Measurements from ENCODE around the gene AP1S1. TPM values are rescaled to one million over a fixed set of nuclear protein-coding genes. Genes with fewer than 3 reads are reported as not detected.

Gene AP1S1
- total RNA-seq, 2 donors from 2014 or later = 11.9 to 33.0 TPM

DNA sequence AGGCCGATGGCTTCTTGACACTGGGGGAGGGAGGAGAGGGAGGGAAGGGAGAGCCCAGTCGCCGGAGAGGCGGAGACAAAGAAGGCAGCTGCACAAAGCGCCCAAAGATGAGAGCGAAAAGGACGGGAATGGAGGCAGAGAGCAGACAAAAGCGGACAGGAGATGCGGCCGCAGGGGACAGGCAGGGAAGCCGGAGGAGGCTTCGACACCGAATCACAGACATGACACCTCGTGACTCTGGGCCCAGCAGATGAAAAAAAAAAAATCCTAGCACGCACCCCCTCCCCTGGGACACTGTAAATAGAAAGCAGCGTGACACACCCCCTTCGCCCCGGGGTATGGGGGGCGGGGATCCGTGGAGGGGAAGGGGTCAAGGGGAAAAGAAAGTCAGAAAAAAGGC is 24.8 kb downstream of the AP1S1 start:
- H3K27me3 ChIP-seq (replicated peaks; ENCODE audit: insufficient read depth) = peaks cover 19% of the 10 kb centered on the region
- ATAC-seq (ENCODE audit: insufficient number of reproducible peaks, low FRiP score, low read depth) (no peak), DNase-seq (ENCODE audit: low spot score) (no peak)
- TF ChIP-seq, protein P1, sequence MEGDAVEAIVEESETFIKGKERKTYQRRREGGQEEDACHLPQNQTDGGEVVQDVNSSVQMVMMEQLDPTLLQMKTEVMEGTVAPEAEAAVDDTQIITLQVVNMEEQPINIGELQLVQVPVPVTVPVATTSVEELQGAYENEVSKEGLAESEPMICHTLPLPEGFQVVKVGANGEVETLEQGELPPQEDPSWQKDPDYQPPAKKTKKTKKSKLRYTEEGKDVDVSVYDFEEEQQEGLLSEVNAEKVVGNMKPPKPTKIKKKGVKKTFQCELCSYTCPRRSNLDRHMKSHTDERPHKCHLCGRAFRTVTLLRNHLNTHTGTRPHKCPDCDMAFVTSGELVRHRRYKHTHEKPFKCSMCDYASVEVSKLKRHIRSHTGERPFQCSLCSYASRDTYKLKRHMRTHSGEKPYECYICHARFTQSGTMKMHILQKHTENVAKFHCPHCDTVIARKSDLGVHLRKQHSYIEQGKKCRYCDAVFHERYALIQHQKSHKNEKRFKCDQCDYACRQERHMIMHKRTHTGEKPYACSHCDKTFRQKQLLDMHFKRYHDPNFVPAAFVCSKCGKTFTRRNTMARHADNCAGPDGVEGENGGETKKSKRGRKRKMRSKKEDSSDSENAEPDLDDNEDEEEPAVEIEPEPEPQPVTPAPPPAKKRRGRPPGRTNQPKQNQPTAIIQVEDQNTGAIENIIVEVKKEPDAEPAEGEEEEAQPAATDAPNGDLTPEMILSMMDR (IDR thresholded peaks at IDR 0.05) = no peak
- peaks cover 0 to 13% of the 10 kb centered on the region in 2 donors for H3K4me1 ChIP-seq (ENCODE audit: control insufficient read depth in 1 of 2, low read depth in 2 of 2)
- H3K27ac ChIP-seq = no peak overlapping the region
- no peak overlapping the region for H3K4me3 ChIP-seq
- H3K9me3 ChIP-seq = no peaks in the 10 kb centered on the region
- H3K36me3 ChIP-seq = no peaks in the 10 kb centered on the region

- TF ChIP-seq, protein P1 (IDR thresholded peaks at IDR 0.05) = no peak
- peaks cover 0 to 9% of the 10 kb centered on the region in 2 donors for H3K4me1 ChIP-seq (ENCODE audit: control insufficient read depth in 1 of 2, low read depth in 2 of 2)
- ATAC-seq (ENCODE audit: insufficient number of reproducible peaks, low FRiP score, low read depth) (no peak), DNase-seq (ENCODE audit: low spot score) (no peak)
- H3K27me3 ChIP-seq (replicated peaks; ENCODE audit: insufficient read depth) = peaks cover 13% of the 10 kb centered on the region
- no peaks in the 10 kb centered on the region for H3K9me3 ChIP-seq
- H3K36me3 ChIP-seq = no peaks in the 10 kb centered on the region
- no peak overlapping the region for H3K4me3 ChIP-seq
- H3K27ac ChIP-seq = no peak overlapping the region
These were observed 25.4 kb downstream of the AP1S1 start for GRCh38 chr7:101179713-101180112.

GRCh38 chr7:101180130-101180755 is 26.0 kb downstream of the AP1S1 start, which contains the start of gene NAT16:
NAT16 (minus strand) TSS chr7:101180293; CDS start chr7:101174807, 5,486 bp downstream.
- H3K27me3 ChIP-seq (replicated peaks; ENCODE audit: insufficient read depth) = peaks cover 11% of the 10 kb centered on the region
- ATAC-seq (ENCODE audit: insufficient number of reproducible peaks, low FRiP score, low read depth) = no peak

GRCh38 chr7:101185258-101185839 is 31.1 kb downstream of the AP1S1 start:
- no peak overlapping the region for H3K4me3 ChIP-seq
- no peaks in the 10 kb centered on the region for H3K9me3 ChIP-seq
- H3K27me3 ChIP-seq (replicated peaks; ENCODE audit: insufficient read depth) = no peaks in the 10 kb centered on the region
- no peak for DNase-seq (ENCODE audit: low spot score)
- H3K27ac ChIP-seq = no peak overlapping the region
- ATAC-seq (ENCODE audit: insufficient number of reproducible peaks, low FRiP score, low read depth) = no peak
- peaks cover 0 to under 1% of the 10 kb centered on the region in 2 donors for H3K4me1 ChIP-seq (ENCODE audit: control insufficient read depth in 1 of 2, low read depth in 2 of 2)
- no peaks in the 10 kb centered on the region for H3K36me3 ChIP-seq
- TF ChIP-seq, protein P1 (IDR thresholded peaks at IDR 0.05) = no peak

More at GRCh38 chr7:101180130-101180755, 26.0 kb downstream of the AP1S1 start, which contains the start of gene NAT16:
- H3K36me3 ChIP-seq = no peaks in the 10 kb centered on the region
- DNase-seq (ENCODE audit: low spot score) = no peak
- H3K4me3 ChIP-seq = no peak within 1 kb of the TSS
- peaks cover 0 to 9% of the 10 kb centered on the region in 2 donors for H3K4me1 ChIP-seq (ENCODE audit: control insufficient read depth in 1 of 2, low read depth in 2 of 2)
- no peak within 1 kb of the TSS for H3K27ac ChIP-seq
- no peaks in the 10 kb centered on the region for H3K9me3 ChIP-seq
- TF ChIP-seq, protein P1 (IDR thresholded peaks at IDR 0.05) = no peak

DNA sequence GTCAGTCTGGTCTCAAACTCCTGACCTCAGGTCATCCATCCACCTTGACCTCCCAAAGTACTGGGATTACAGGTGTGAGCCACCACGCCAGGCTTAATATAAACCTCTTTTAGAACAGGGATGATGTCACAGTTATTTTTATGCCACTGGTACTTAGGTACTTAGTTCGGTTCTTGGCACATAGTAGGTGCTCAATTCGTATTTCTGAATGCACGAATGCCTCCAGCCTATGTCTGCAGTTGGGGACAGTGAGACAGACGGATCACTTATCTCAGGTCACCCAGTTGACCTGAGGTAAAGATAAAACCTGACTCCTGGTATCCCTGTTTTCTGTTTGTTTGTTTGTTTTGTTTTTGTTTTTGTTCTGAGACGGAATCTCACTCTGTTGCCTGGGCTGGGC is 31.9 kb downstream of the AP1S1 start:
- no peak for DNase-seq (ENCODE audit: low spot score)
- Histone ChIP-seq H3K9me3 (no peaks in the 10 kb centered on the region), H3K4me1 (ENCODE audit: control insufficient read depth in 1 of 2, low read depth in 2 of 2) (no peaks in the 10 kb centered on the region), H3K27ac (no peak overlapping the region), H3K27me3 (replicated peaks; ENCODE audit: insufficient read depth) (no peaks in the 10 kb centered on the region), H3K4me3 (no peak overlapping the region), H3K36me3 (no peaks in the 10 kb centered on the region)
- TF ChIP-seq, protein P1 (IDR thresholded peaks at IDR 0.05) = no peak
- ATAC-seq (ENCODE audit: insufficient number of reproducible peaks, low FRiP score, low read depth) = no peak
